Measurements from ENCODE around the gene PDE6D.
"Not testable (repeated sequence)": the region's sequence is repeated elsewhere in the genome, so short reads cannot be mapped to it uniquely, and the experiment has no call there.

The PDE6D gene

DNA sequence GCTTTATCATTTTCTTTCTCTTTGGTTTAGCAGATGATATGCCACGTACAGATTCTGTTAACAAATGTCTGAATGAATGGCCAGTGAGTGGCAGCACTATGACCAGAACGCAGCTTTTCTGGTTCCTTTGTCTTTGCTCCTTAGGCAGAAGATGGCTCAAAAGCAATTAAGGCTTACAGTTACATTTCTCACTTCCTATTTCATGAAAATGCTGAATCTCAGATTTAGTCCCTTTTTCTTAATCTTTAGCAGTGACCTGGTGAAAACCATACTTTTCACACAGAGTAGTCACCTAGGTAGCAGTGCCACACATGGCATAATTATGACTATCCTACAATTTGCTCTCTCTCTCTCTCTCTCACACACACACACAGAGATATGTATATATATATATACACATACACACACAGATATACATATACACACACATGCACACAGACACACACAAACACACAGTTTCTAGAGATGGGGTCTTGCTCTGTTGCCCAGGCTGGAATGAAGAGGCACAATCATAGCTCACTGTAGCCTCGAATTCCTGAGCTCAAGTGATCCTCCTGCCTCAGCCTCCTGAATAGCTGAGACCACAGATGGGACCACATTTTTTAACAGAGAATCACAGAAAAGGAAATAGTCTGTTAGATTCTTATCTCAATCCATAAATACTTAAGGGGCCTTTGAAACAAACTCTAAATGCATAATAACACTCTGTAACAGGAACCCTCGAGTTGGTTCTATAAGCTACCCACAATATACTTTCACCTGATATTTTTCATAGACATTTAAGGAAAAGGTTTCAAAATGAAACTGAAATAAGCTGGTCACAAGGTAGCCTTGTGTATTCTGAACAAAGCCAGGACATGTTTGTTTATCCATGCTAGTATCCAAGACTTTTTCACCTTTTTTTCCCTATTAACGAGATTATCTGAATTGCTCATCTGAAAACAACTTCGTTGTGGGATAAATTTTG lies 11.6 kb downstream of the PDE6D start:
- DNase-seq (ENCODE audit: low read depth in 2 of 2): no peak

DNA sequence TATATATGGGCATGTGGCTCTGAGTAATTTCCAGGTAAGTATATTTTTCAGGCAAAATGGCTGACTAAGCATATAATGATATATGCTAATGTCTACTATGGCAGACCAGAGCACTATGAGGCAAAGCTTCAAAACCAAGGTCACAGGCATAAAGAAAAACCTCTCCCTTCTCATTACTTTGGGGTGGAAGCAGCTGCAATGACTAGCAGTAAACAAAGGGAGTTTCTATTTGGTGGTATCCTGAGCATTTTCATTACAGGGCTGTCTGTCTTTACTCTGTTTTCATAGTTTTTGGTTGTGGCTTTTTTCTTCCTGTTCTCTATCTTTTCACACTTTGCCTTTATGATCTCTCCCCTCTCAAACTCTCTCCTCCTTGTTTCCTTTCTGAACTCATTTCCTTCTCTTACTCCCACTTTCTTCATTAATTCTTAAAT lies 15.6 kb downstream of the PDE6D start:
- DNase-seq (ENCODE audit: low read depth in 2 of 2): no peak

DNA sequence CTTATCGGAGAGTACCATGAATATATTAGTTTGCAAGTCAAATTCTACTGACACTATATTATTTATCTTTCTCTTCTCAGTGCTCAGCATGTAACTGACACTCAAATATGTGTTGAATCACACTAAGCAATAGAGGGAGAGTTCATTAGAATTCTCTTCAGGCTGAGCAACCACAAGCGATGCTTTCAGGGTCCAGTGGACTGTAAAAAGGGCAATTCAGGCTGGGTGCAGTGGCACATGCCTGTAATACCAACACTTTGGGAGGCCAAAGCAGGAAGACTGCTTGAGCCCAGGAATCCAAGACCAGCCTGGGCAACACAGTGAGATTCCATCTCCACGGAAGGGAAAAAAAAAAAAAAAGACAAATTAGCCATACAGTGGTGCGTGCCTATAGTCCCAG lies 16.3 kb downstream of the PDE6D start:
- DNase-seq (ENCODE audit: low read depth in 2 of 2): no peak

DNA sequence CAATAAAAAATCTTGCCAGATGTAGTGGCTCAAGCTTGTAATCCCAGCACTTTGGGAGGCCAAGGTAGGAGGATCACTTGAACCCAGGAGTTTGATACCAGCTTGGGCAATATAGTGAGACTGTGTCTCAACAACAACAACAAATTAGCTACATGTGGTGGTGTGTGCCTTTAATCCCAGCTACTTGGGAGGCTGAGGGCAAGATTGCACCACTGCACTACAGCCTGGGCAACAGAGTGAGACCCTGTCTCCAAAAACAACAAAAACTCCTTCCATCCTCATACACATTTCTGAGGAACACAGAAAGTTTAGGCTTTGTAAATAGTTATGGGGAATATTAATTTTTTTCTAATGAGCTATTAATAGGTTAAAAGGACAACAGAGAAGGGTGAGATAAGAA lies 17.0 kb downstream of the PDE6D start:
- no peak for DNase-seq (ENCODE audit: low read depth in 2 of 2)

DNA sequence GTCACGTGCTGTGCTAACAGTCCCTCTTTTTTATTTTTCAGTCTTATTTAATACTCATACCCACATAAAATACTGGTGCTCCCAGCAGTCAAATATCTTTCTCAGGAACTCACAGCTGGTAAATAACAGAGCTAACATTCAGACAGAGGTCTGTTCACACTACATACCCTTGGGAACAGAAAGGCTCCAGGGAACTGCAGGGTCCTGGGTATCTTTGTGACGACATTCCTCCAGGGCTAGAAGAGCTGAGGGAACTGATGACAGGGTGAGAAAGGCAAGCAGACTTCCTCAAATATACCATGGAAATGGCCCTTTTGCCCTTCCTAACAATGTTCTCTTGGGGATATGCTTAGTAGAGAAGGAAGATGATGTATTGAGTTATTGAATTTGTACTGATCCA lies 19.3 kb downstream of the PDE6D start:
- no peak for DNase-seq (ENCODE audit: low read depth in 2 of 2)

DNA sequence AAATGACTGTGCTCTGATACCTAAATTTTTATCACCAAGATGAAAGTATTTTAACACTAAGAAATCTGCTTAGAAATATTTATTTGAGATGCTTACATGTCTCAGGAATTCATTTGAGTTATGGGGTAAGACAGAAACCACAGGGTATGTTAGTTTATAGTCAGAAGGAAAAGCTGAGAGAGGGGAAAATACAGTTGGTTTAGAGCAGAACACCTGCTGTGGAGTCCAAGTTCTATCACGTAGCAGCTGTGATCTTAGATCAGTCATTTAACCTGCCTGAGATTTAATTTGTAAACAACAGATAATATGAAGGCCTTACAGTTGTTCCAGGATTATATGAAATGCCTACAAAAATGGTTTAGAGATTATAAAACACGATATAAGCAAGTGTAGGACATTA lies 29.0 kb downstream of the PDE6D start:
- no peak for DNase-seq (ENCODE audit: low read depth in 2 of 2)

DNA sequence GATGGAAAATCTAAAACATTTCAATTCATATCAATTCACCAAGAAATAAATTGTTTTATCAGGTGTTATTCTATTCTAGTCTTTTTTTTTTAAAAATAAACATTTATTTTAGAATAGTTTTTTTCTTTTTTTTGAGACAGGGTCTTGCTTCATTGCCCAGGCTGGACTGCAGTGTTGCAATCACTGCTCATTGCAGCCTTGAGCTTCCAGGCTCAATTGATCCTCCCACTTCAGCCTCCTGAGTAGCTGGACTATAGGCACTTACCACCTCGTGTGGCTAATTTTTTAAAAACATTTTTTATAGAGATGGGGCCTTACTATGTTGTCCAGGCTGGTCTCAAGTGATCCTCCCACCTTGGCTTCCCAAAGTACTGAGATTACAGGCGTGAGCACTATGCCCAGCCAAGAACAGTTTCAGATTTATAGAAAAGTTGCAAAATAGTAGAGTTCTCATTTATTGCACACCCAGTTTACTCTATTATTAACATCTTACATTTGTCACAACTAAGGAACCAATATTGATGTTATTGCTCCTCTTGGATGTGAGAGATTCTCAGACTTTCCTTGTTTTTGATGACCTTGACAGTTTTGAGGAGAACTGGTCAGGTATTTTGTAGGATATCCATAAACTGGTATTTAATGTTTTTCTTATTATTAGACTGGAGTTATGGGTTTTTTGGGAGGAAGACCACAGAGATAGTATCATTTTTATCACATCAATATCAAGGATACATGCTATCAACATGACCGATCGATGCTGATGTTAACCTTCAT lies 29.9 kb downstream of the PDE6D start:
- no peak for DNase-seq (ENCODE audit: low read depth in 2 of 2)

DNA sequence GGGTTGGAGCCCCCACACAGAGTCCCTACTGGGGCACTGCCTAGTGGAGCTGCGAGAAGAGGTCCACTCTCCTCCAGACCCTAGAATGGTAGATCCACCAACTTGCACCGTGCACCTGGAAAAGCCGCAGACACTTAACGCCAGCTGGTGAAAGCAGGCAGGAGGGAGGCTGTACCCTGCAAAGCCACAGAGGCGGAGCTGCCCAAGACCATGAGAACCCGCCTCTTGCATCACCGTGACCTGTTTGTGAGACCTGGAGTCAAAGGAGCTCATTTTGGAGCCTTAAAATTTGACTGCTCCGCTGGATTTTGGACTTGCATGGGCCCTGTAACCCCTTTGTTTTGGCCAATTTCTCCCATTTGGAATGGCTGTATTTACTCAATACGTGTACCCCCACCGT lies 32.1 kb downstream of the PDE6D start:
- not testable (repeated sequence) for DNase-seq (ENCODE audit: low read depth in 2 of 2)

DNA sequence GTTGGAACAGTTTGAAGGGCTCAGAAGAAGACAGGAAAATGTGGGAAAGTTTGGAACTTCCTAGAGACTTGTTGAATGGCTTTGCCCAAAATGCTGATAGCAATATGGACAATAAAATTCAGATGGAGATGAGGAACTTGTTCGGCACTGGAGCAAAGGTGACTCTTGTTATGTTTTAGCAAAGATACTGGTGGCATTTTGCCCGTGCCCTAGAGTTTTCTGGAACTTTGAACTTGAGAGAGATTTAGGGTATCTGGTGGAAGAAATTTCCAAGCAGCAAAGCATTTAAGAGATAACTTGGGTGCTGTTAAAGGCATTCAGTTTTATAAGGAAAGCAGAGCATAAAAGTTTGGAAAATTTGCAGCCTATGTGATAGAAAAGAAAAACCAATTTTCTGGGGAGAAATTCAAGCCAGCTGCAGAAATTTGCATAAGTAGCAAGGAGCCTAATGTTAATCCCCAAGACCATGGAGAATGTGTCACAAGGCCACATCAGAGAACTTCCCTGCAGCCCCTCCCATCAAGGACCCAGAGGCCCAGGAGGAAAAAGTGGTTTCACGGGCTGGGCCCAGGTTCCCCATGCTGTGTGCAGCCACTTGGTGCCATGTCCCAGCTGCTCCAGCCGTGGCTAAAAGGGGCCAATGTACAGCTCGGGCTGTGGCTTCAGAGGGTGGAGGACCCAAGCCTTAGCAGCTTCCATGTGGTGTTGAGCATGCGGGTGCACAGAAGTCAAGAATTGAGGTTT lies 32.8 kb downstream of the PDE6D start:
- DNase-seq (ENCODE audit: low read depth in 2 of 2): not testable (repeated sequence)

DNA sequence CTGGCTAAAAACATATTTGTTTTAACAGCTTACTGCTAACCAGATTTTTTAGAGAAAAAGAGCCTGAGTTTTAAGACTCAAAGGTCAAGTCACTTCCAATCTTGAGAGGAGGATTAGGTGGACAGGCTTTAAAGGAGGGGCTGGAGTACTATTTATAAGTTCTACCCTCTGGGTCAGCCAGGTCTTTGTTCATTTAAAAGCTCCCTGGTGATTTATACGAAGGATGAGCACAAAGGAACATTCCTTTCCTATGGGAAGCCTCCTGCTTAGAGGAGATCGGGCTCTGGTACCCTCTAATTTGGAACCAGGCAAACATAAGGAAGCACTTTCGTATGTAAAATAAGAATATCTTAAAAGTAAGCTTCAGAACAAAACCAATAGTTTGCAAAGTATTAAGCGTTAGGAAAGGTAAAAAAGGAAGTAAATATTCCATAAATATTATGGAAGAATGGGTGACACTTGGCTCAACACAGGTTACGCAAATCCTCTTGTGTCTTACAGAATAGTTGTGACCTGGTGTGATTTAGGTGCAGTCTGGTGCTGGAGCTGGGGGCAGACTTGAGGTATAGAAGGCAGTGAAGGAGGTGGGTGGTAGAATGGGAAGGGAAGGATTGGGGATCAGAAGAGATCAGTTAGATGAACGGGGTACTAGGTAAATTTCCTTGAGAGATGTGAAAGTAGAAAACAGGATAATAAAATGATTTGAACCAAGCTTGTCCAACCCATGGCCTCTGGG lies 35.6 kb downstream of the PDE6D start:
- no peak for DNase-seq (ENCODE audit: low read depth in 2 of 2)

DNA sequence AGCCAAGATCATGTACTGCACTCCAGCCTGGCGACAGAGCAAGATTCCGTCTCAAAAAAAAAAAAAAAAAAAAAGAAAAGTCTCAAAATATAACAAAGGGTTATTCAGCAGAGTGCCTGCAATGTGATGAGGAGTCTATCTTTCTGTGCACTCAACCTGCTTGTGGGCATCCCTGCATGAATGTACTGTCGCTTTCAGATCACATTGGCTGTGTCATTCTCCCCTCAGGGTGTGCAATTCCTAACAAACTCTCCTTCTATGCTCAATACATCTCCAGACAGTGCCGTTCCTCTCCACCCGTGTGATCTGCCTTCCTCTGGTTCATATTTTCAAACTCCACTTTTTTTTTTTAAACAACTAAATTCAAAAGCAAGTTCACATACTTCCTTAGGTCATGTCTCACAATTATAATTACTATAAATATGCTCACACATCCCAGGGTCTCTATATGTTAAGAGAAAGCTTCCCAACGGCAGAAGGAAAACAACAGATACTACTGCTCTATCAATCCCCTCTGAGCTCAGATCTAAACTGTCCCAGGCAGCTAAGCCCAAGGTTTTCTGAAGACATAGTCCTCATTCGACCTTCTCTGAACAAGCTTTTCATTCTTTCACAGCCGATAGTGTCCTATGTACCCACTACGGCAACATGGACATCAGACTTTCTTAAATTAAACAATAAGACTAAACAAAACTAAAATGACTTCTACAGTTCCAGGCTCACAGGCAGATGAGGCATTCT lies 37.5 kb downstream of the PDE6D start:
- no peak for DNase-seq (ENCODE audit: low read depth in 2 of 2)

DNA sequence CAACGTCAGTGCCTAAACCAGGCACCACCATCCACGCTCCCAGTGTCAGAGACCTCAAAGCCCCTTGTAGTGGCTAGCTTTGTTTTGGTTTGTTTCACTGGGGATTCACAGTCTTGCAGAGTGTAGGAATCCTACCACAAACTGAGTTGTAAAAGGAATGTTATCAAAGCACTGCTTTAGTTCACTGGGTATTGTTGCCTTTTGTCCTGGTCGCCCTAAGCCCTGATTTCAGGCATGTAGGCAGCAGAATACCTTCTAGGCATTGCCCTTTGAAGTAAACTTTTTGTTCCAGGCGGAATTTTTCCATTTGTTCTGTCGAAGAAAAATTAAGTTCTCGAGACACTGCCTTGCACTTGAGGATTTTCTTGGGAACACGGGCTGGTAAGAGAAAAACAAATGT lies 43.3 kb downstream of the PDE6D start:
- DNase-seq (ENCODE audit: low read depth in 2 of 2): no peak

DNA sequence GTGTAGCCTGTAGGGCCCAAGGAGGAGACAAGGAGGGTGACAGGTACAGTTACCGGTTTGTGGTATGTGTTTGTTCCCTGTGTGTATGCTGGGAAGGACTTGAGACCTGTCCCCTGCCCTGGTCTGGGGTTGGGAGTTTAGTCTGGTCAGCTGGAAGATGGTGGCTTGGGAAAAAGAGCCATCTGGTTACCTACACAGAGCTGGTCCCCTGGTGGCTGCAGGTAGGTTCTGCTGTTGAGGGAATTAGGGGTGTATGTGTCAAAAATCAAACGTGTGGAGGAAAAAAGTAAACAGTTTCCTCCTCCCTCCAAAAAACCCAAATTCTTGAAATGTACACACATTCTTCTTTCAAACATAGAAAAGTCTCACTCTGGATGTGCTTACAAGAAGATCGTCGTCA lies 48.5 kb downstream of the PDE6D start:
- no peak for DNase-seq (ENCODE audit: low read depth in 2 of 2)

DNA sequence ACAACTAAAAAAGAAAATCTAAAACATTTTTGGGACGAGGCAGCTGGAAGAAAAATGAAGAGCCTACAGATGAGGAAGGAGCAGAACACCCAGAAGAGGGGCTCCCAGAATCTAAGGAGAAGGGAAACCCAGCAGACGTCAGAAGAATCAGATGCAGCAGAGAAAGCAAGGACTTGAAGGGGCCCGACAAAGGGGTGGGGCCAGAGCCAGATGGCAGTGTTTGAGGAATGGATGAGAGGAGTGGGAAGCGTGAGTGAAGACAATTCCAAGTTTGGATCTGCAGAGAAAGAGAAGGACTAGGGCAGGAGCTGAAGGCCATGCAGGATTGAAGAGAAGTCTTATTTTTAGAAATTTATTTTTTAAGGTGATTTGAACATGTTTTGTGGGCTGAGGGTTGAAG lies 53.5 kb downstream of the PDE6D start:
- DNase-seq (ENCODE audit: low read depth in 2 of 2): no peak

DNA sequence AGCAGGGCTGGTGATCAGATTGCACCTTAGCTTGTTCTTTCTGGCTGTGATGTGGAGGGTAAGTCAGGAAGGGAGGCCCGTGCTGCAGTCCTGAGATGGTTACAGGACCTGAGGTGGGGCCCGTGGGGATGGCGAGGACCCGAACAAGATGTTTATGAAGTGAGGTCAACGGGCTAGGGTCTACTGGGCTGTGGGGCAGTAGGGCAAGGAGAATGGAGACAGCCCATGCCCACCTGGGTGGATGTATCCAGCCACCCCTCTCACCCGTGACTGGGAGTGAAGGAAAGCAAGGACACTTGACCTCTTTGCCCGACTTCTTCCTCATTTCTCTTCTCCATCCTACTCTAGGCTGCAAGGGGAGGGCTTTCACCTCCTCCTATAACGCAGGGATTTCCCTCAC lies 54.8 kb downstream of the PDE6D start:
- DNase-seq (ENCODE audit: low read depth in 2 of 2): no peak

DNA sequence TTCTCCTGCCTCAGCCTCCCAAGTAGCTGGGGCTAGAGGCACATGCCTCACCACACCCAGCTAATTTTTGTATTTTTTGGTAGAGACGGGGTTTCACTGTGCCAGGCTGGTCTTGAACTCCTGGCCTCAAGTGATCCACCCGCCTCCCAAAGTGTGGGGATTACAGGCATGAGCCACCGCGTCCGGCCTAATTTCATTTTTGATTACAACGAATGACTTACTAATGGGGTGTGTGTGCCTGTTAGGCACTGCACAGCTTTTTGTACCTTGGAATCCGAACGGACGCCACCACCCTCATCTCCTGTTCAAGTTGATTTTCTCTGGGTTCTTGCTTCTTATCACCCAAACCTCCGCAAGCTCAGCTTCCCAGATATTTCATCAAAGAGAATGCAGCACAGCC lies 55.6 kb downstream of the PDE6D start:
- no peak for DNase-seq (ENCODE audit: low read depth in 2 of 2)

DNA sequence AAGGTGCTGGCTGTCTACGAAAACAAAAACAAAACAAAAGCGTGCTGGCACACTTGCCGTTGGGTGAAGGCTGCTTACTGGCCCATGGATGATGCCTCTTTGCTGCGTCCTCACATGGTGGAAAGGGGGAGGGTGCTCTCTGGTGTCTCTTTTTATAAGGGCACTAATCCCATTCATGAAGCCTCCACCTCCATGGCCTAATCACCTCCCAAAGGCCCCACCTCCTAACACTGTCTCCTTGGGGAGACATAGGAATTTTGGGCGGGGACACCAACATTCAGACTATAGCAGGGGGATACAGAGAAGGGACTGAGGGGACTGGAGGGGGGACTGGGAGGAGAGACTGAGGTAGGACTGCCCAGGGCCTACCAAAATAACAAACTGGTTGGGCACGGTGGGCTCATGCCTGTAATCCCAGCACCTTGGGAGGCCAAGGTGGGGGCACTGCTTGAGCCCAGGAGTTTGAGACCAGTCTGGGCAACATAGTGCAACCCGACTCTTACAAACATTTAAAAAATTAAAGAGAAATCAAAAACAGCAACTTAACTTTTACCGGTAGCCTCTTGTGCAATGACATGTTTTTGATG lies 58.3 kb downstream of the PDE6D start:
- DNase-seq (ENCODE audit: low read depth in 2 of 2): no peak

DNA sequence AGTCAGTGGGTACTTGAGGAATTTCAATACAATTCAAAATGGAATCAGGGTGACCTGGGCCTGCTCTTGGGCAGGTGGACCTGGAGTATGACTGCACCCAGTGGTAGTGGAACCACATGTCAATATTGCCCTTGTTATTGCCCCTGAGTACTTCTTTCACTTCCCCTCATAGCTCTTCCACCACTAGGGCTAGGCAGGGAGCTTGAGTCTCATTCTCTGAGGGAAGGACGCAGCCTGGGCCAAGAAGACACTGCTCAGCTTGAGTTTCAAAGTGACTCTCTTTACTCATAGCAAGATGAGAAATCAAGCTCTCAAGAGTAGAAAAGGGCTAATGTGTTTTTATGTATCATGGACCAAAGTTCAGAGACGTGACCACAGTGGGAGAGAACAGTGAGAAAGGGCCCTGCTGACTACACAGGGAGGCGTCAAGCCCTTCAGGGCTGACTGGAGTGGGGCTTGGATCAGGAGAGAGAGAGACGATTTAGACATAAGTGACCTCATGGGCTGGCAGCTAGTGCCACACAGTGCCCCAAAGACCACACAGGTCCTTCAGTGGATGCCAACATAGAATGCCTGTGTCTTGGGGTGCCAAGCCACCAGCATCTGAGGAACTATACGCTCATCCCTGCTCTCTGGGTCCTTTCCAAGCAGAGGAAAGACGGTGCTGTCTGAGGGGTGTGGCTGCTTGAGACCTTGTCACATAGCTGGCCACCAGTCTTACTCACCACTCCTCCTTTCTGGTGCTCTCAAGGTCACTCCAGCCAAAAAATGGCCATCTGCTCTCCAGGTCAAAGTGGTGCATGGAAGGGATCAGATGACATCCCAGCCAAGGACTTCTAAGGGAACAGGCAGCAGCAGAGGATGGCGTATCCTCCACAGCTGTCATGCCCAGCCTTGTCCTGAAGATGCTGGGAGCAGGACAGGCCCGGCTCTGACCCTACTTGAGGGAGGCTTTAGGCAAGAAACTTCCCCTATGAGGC lies 59.8 kb downstream of the PDE6D start:
- DNase-seq (ENCODE audit: low read depth in 2 of 2): no peak

DNA sequence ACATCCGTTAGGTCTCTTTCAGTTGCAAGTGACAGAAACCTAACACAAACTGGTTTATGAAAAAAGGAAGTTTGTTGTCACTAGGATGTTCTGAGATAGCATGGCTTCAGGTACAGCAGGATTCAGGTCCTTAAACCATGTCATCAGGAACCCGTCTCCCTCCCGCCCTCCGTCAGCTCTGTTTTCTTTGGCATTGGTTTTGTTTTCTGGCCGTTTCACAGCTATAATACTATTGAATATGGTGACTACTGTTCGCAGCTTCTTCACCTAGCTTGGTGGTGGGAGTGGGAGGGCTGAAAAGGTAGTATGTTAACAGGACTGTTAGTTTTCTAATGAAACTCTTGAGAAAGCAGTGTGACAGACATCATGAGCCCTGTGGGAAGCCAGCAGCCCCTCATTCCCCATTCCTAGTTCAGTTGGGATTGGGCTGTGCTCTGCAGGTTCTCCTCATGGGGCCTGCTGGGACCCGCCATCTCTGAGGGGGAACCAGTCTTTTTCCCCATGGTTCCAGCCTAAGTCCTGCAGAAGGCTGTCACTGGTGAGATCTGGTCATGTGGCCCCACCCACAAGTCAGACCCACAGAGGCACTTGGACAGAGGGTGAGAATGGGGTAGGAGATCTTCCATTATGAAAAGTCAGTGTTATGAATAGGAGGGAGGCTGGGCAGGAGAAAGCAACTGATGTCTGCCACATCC lies 60.6 kb downstream of the PDE6D start:
- no peak for DNase-seq (ENCODE audit: low read depth in 2 of 2)

Data from stimulated activated CD4-positive, alpha-beta T cell treated with anti-CD3 and anti-CD28 coated beads, Interleukin-12 subunit alpha, Interleukin-12 subunit beta, amount 100 ng/mL, for 24 hours (primary cell).